GM12874 (cell line): ENCODE results near the gene AADACL3.

ENCODE experiments used
- TF ChIP-seq, protein P1 (sequence below): IDR thresholded peaks from 2 replicates; pipeline ENCODE4 v1.5.1; 2011; ENCODE audit warnings: low read depth, mild to moderate bottlenecking, control low read depth, low read length, moderate library complexity; ENCODE audit not compliant: insufficient read depth

The AADACL3 gene

DNA sequence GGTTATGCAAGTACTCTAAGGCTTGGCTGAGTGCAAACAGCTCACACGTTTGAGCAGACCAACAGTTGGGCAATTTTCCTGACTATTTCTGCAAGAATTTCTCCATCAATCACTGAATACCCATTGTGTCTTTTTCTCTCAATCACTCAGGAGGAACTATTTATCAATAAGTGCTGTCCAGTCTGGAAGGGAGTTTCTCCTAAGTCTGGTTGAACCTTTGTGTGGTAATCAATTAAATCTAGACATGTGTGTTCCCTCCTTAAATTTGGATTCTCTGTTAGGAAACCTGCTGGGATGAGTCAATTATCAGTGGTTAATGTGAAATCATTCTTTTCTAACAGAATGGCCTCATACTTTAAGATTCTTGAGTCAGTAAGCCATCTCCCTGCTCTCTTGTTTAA is 6.8 kb upstream of the AADACL3 start:
- TF ChIP-seq, protein P1, sequence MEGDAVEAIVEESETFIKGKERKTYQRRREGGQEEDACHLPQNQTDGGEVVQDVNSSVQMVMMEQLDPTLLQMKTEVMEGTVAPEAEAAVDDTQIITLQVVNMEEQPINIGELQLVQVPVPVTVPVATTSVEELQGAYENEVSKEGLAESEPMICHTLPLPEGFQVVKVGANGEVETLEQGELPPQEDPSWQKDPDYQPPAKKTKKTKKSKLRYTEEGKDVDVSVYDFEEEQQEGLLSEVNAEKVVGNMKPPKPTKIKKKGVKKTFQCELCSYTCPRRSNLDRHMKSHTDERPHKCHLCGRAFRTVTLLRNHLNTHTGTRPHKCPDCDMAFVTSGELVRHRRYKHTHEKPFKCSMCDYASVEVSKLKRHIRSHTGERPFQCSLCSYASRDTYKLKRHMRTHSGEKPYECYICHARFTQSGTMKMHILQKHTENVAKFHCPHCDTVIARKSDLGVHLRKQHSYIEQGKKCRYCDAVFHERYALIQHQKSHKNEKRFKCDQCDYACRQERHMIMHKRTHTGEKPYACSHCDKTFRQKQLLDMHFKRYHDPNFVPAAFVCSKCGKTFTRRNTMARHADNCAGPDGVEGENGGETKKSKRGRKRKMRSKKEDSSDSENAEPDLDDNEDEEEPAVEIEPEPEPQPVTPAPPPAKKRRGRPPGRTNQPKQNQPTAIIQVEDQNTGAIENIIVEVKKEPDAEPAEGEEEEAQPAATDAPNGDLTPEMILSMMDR: no peak

DNA sequence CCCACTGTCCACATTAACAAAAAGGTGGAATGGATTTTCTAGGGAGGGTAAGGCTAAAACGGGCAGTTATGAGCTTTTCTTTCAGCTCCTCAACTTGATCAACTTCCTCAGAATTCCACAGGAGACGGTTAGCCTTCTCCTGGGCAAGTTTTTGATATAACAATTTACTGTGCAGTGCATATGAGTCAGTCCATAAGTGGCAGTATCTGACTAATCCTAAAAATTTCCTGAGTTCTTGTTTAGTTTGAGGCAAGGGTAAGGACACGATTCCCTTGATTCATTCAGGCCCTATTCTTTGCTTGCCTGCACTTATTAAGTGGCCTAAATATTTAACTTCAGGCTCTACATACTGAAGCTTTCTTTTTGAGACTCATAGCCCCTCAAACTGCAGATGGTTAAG is 6.2 kb upstream of the AADACL3 start:
- TF ChIP-seq, protein P1: no peak

DNA sequence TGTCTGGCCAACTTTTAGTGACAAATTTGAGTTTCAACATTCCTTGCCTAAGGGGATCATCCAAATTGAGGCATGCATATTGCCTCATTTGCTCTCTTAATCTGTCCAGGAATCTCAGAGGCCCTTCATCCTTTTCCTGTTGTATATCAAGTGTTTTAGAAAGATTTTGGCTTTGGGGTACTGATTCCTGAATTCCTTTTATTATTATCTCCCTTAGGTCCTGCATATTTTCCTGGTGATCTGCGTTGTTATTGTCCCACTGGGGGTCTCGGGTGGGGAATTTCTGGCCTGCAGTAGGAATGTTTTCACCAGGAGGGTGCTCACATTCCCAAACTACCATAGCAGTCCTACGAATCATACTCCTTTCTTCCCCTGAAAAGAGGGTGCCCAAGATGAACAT is 4.4 kb upstream of the AADACL3 start:
- TF ChIP-seq, protein P1: no peak

DNA sequence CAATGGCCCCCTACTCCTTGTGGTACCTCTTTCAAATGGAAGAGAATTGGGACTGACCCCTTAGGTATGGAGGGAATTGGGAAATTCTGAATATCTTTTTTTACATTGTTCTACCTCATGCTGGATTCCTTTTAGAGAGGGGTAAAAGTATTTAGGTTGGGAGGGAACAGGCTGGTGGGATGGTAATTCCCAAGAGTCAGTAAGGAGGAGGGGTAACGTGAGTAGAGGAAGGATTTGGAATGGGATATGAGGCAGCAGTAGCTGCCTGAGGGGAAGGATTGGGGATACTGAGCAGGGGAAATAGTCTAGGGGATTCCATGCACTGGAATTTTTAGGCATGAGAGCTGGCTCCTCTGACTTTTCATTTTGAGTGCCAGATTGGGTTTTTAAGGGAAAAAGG is 3.8 kb upstream of the AADACL3 start:
- TF ChIP-seq, protein P1: no peak

DNA sequence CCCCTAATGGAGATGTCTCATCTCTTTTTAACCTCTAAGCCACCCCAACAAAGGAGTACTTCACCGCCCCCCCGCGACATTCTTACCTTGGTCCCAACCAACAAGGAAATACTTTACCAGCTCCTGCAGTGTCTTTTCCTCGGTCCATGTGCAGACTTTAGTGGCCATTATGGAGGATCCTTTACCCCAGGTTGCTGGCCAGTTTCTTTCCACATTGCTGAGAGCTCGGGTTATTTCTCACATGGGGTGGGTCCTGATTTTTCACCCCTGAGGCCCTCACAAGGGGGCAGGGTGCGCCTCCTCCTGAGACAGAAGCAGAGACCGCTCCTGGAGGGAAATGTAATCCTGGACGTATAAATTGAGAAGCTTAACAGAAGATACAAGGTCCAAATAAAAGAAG is 3.0 kb upstream of the AADACL3 start:
- TF ChIP-seq, protein P1: no peak

GRCh38 chr1:12714710-12715475 is 1.0 kb upstream of the AADACL3 start:
- TF ChIP-seq, protein P1: no peak

GRCh38 chr1:12717301-12717838 is 1.5 kb downstream of the AADACL3 start:
- TF ChIP-seq, protein P1: no peak
